GM23338 (cell line): ENCODE measurements around the gene PDCD7. TPM values are rescaled to one million over a fixed set of nuclear protein-coding genes. Genes with fewer than 3 reads are reported as not detected.
"Not testable (repeated sequence)": the region's sequence is repeated elsewhere in the genome, so short reads cannot be mapped to it uniquely, and the experiment has no call there.

Experiments used
- ATAC-seq: fragments of 200-7000 bp; cut with Tn5 transposase; 3 replicates; pipeline ENCODE4 v1.9.1; 2020
- DNase-seq: peaks from one replicate; pipeline ENCODE4 v3.0.0-alpha.2; 2015; ENCODE audit warnings: low spot score
- H2AFZ ChIP-seq: fragments of 200-600 bp; sonication (generic); 2 replicates; pipeline ENCODE4 v1.8.0; 2016; ENCODE audit warnings: antibody characterized with exemption, mild to moderate bottlenecking, moderate library complexity
- H3F3A ChIP-seq: fragments of 200-600 bp; sonication (generic); replicated peaks from 2 replicates; pipeline ENCODE4 v1.8.0; 2017; ENCODE audit warnings: antibody characterized with exemption, mixed run types, low read depth
- H3K27ac ChIP-seq: fragments of 200-600 bp; sonication (generic); 2 replicates; pipeline ENCODE4 v1.6.1; 2016; ENCODE audit warnings: low read depth
- H3K27me3 ChIP-seq: fragments of 200-600 bp; sonication (generic); 2 replicates; pipeline ENCODE4 v1.8.0; 2016; ENCODE audit warnings: mild to moderate bottlenecking, mixed run types, moderate library complexity; ENCODE audit not compliant: insufficient read depth
- H3K36me3 ChIP-seq: fragments of 200-600 bp; sonication (generic); 2 replicates; pipeline ENCODE4 v1.8.0; 2016; ENCODE audit warnings: mild to moderate bottlenecking; ENCODE audit not compliant: insufficient read depth
- H3K4me1 ChIP-seq: fragments of 200-600 bp; sonication (generic); 2 replicates; pipeline ENCODE4 v1.8.0; 2016; ENCODE audit warnings: mild to moderate bottlenecking, moderate library complexity; ENCODE audit not compliant: insufficient read depth
- H3K4me2 ChIP-seq: fragments of 200-600 bp; sonication (generic); 2 replicates; pipeline ENCODE4 v1.7.1; 2017; ENCODE audit warnings: mixed run types
- H3K4me3 ChIP-seq: fragments of 200-600 bp; sonication (generic); 2 replicates; pipeline ENCODE4 v1.6.1; 2016; ENCODE audit warnings: mixed run types
- H3K79me2 ChIP-seq: fragments of 200-600 bp; sonication (generic); replicated peaks from 2 replicates; pipeline ENCODE4 v1.8.0; 2017; ENCODE audit warnings: mild to moderate bottlenecking; ENCODE audit not compliant: insufficient read depth
- H3K9me2 ChIP-seq: fragments of 200-600 bp; sonication (generic); 2 replicates; pipeline ENCODE4 v1.8.0; 2017; ENCODE audit not compliant: insufficient read depth
- H4K20me1 ChIP-seq: fragments of 200-600 bp; sonication (generic); replicated peaks from 2 replicates; pipeline ENCODE4 v1.8.0; 2017; ENCODE audit warnings: mild to moderate bottlenecking; ENCODE audit not compliant: insufficient read depth
- H3K27ac Mint-ChIP-seq: 2 replicates; pipeline ENCODE4 v1.8.0; 2020; ENCODE audit warnings: inconsistent platforms, mild to moderate bottlenecking, moderate library complexity, mixed read lengths
- H3K27me3 Mint-ChIP-seq: 3 replicates; pipeline ENCODE4 v1.8.0; 2022; ENCODE audit warnings: low read depth, mild to moderate bottlenecking, moderate library complexity, mixed read lengths, inconsistent platforms; ENCODE audit not compliant: insufficient read depth, poor library complexity
- H3K36me3 Mint-ChIP-seq: 3 replicates; pipeline ENCODE4 v1.8.0; 2021; ENCODE audit warnings: low read depth, mild to moderate bottlenecking, inconsistent platforms, moderate library complexity, mixed read lengths
- H3K4me1 Mint-ChIP-seq: 3 replicates; pipeline ENCODE4 v1.8.0; 2020; ENCODE audit warnings: mild to moderate bottlenecking, inconsistent platforms, mixed read lengths
- H3K4me3 Mint-ChIP-seq: 3 replicates; pipeline ENCODE4 v1.8.0; 2021; ENCODE audit warnings: moderate library complexity, mild to moderate bottlenecking, inconsistent platforms, mixed read lengths
- H3K9me3 Mint-ChIP-seq: 3 replicates; pipeline ENCODE4 v1.8.0; 2020; ENCODE audit warnings: moderate library complexity, mild to moderate bottlenecking, inconsistent platforms, mixed read lengths
- CREB1 ChIP-seq: fragments of 250-450 bp; sonication (Bioruptor Pico); IDR thresholded peaks from 2 replicates; pipeline ENCODE4 v1.5.0; 2020; ENCODE audit warnings: low read depth, mild to moderate bottlenecking, moderate library complexity
- STAT1 ChIP-seq: IDR thresholded peaks from one replicate; pipeline ENCODE4 v1.6.1; 2016; ENCODE audit warnings: antibody characterized with exemption; ENCODE audit not compliant: unreplicated experiment
- polyA plus RNA-seq: library from polyadenylated mRNA; unstranded; fragments of >200 nt; fragmentation: Nextera tagmentation; extraction: Ambion mirVana; gene quantifications from 2 replicates; pipeline ENCODE4 v1.2.1, GENCODE V29; 2016
- total RNA-seq: library from RNA; depleted of rRNA; stranded (reverse); fragments of >200 nt; shearing (Covaris generic); gene quantifications from 2 replicates; pipeline ENCODE4 v1.2.3, GENCODE V29; 2014
- TF ChIP-seq, protein P1 (sequence below), 2 experiments: fragments of 200-600 bp in 1 of 2; sonication (generic) in 1 of 2; conservative IDR thresholded peaks; 2 replicates each; pipeline versions ENCODE4 v1.5.1 to v1.6.1; 2016 to 2017; ENCODE audit warnings: antibody characterized with exemption in 2 of 2, low read depth in 2 of 2, mild to moderate bottlenecking in 2 of 2, moderate library complexity in 1 of 2
- TF ChIP-seq, protein P2 (sequence below): IDR thresholded peaks from one replicate; pipeline ENCODE4 v1.6.1; 2018; ENCODE audit warnings: antibody characterized with exemption; ENCODE audit not compliant: unreplicated experiment
- TF ChIP-seq, protein P3 (sequence below): fragments of 250-450 bp; sonication (Bioruptor Pico); IDR thresholded peaks from 2 replicates; pipeline ENCODE4 v1.5.0; 2020; ENCODE audit warnings: mild to moderate bottlenecking, moderate library complexity

PDCD7 gene
- total and polyA plus RNA-seq, 2 experiments from 2014 or later: 16.8 to 21.2 TPM

DNA sequence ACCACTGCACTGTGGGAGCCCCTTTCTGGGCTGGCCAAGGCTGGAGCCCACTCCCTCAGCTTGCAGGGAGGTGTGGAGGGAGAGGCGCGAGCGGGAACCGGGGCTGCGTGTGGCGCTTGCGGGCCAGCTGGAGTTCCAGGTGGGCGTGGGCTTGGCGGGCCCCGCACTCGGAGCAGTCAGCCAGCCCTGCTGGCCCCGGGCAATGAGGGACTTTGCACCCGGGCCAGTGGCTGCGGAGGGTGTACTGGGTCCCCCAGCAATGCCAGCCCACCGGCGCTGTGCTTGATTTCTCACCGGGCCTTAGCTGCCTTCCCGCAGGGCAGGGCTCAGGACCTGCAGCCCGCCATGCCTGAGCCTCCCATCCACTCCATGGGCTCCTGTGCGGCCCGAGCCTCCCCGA lies 58.7 kb downstream of the PDCD7 start:
- H3K79me2 ChIP-seq, H3K36me3 Mint-ChIP-seq, H3K27ac ChIP-seq, H2AFZ ChIP-seq, H4K20me1 ChIP-seq, H3K27ac Mint-ChIP-seq, DNase-seq, H3K4me3 Mint-ChIP-seq, H3F3A ChIP-seq, H3K36me3 ChIP-seq, H3K4me2 ChIP-seq, H3K9me2 ChIP-seq, H3K4me3 ChIP-seq, ATAC-seq, H3K4me1 ChIP-seq, H3K9me3 Mint-ChIP-seq, H3K27me3 ChIP-seq: not testable (repeated sequence)
- Mint-ChIP-seq H3K27me3 (peaks cover 14% of the 10 kb centered on the region), H3K4me1 (peaks cover 15% of the 10 kb centered on the region)

DNA sequence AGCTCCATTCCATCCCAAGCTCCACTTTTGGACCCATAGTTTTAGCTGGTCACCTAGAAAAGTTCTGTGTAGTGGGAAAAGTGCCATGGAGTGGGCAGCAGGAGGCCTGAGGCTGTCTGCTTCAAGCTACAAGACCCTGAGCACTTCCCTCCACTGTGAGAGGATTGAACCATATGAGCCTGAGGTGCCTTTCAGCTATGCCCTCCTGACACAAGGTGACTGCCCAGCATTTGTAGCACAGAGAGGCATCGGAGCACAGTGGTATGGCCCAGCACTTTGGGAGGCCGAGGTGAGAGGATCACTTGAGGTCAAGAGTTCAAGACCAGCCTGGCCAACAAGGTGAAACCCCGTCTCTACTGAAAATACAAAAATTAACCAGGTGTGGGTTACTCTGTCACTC lies 61.0 kb downstream of the PDCD7 start:
- Histone ChIP-seq H3K9me2 (no peaks in the 10 kb centered on the region), H3K27me3 (no peaks in the 10 kb centered on the region), H2AFZ (no peak overlapping the region), H3K36me3 (no peaks in the 10 kb centered on the region), H4K20me1 (no peaks in the 10 kb centered on the region), H3K4me1 (peaks cover 5% of the 10 kb centered on the region; the same call in 1 of the 2 replicates), H3K27ac (no peak overlapping the region), H3K4me3 (no peak overlapping the region), H3F3A (peaks cover 5% of the 10 kb centered on the region; the same call in 1 of the 2 replicates), H3K79me2 (no peaks in the 10 kb centered on the region), H3K4me2 (no peak overlapping the region)
- H3K4me3 Mint-ChIP-seq: no peak overlapping the region
- ATAC-seq (no peak), DNase-seq (no peak)
- TF ChIP-seq STAT1: no peak
- TF ChIP-seq, protein P1, sequence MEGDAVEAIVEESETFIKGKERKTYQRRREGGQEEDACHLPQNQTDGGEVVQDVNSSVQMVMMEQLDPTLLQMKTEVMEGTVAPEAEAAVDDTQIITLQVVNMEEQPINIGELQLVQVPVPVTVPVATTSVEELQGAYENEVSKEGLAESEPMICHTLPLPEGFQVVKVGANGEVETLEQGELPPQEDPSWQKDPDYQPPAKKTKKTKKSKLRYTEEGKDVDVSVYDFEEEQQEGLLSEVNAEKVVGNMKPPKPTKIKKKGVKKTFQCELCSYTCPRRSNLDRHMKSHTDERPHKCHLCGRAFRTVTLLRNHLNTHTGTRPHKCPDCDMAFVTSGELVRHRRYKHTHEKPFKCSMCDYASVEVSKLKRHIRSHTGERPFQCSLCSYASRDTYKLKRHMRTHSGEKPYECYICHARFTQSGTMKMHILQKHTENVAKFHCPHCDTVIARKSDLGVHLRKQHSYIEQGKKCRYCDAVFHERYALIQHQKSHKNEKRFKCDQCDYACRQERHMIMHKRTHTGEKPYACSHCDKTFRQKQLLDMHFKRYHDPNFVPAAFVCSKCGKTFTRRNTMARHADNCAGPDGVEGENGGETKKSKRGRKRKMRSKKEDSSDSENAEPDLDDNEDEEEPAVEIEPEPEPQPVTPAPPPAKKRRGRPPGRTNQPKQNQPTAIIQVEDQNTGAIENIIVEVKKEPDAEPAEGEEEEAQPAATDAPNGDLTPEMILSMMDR (conservative IDR thresholded peaks at IDR 0.05; ENCODE audit: low read depth in 2 of 2): no peak
- H3K4me1 Mint-ChIP-seq: peaks cover 10% of the 10 kb centered on the region
- peaks cover 13% of the 10 kb centered on the region for H3K27me3 Mint-ChIP-seq
- H3K36me3 Mint-ChIP-seq: no peaks in the 10 kb centered on the region; the same call in 2 of the 3 replicates
- no peak overlapping the region for H3K27ac Mint-ChIP-seq
- H3K9me3 Mint-ChIP-seq: peaks cover 6% of the 10 kb centered on the region; the same call in 2 of the 3 replicates

DNA sequence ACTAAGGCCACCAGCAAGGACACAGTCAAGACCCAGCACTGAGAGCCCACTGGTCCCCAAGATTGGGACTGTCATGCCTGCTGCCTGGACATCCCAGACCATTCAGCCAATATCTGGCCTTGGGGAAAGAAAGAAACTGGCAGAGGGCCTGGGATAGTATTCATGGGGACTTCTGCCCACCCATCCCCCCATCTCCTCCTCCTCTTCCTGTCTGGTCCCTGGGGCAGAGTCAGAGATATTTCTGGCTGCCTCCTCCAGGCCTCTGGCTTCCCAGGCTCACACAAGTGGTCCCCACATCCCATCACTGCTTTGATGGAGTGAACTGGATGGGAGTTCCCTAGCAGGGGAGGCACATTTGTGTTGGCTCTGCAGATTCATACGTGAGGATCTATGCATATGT lies 61.6 kb downstream of the PDCD7 start:
- no peaks in the 10 kb centered on the region for H3K36me3 ChIP-seq
- H3K27ac ChIP-seq: no peak overlapping the region
- DNase-seq: no peak
- H3K9me3 Mint-ChIP-seq: peaks cover 5% of the 10 kb centered on the region; the same call in 2 of the 3 replicates
- H3K4me3 ChIP-seq: no peak overlapping the region
- H3K79me2 ChIP-seq: no peaks in the 10 kb centered on the region
- no peak overlapping the region for H3K4me2 ChIP-seq
- H3K27me3 Mint-ChIP-seq: peaks cover 16% of the 10 kb centered on the region
- peaks cover 13% of the 10 kb centered on the region for H3K4me1 Mint-ChIP-seq
- peaks cover 5% of the 10 kb centered on the region; the same call in 1 of the 2 replicates for H3F3A ChIP-seq
- ATAC-seq: no peak
- no peak overlapping the region for H2AFZ ChIP-seq
- H3K36me3 Mint-ChIP-seq: no peaks in the 10 kb centered on the region; the same call in 2 of the 3 replicates
- H3K27ac Mint-ChIP-seq: no peak overlapping the region
- H3K4me1 ChIP-seq: peaks cover 8% of the 10 kb centered on the region
- peaks cover 5% of the 10 kb centered on the region for H3K27me3 ChIP-seq
- H4K20me1 ChIP-seq: no peaks in the 10 kb centered on the region
- no peak overlapping the region for H3K4me3 Mint-ChIP-seq
- H3K9me2 ChIP-seq: no peaks in the 10 kb centered on the region
- TF ChIP-seq, protein P2, sequence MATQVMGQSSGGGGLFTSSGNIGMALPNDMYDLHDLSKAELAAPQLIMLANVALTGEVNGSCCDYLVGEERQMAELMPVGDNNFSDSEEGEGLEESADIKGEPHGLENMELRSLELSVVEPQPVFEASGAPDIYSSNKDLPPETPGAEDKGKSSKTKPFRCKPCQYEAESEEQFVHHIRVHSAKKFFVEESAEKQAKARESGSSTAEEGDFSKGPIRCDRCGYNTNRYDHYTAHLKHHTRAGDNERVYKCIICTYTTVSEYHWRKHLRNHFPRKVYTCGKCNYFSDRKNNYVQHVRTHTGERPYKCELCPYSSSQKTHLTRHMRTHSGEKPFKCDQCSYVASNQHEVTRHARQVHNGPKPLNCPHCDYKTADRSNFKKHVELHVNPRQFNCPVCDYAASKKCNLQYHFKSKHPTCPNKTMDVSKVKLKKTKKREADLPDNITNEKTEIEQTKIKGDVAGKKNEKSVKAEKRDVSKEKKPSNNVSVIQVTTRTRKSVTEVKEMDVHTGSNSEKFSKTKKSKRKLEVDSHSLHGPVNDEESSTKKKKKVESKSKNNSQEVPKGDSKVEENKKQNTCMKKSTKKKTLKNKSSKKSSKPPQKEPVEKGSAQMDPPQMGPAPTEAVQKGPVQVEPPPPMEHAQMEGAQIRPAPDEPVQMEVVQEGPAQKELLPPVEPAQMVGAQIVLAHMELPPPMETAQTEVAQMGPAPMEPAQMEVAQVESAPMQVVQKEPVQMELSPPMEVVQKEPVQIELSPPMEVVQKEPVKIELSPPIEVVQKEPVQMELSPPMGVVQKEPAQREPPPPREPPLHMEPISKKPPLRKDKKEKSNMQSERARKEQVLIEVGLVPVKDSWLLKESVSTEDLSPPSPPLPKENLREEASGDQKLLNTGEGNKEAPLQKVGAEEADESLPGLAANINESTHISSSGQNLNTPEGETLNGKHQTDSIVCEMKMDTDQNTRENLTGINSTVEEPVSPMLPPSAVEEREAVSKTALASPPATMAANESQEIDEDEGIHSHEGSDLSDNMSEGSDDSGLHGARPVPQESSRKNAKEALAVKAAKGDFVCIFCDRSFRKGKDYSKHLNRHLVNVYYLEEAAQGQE: no peak
- TF ChIP-seq, protein P3, sequence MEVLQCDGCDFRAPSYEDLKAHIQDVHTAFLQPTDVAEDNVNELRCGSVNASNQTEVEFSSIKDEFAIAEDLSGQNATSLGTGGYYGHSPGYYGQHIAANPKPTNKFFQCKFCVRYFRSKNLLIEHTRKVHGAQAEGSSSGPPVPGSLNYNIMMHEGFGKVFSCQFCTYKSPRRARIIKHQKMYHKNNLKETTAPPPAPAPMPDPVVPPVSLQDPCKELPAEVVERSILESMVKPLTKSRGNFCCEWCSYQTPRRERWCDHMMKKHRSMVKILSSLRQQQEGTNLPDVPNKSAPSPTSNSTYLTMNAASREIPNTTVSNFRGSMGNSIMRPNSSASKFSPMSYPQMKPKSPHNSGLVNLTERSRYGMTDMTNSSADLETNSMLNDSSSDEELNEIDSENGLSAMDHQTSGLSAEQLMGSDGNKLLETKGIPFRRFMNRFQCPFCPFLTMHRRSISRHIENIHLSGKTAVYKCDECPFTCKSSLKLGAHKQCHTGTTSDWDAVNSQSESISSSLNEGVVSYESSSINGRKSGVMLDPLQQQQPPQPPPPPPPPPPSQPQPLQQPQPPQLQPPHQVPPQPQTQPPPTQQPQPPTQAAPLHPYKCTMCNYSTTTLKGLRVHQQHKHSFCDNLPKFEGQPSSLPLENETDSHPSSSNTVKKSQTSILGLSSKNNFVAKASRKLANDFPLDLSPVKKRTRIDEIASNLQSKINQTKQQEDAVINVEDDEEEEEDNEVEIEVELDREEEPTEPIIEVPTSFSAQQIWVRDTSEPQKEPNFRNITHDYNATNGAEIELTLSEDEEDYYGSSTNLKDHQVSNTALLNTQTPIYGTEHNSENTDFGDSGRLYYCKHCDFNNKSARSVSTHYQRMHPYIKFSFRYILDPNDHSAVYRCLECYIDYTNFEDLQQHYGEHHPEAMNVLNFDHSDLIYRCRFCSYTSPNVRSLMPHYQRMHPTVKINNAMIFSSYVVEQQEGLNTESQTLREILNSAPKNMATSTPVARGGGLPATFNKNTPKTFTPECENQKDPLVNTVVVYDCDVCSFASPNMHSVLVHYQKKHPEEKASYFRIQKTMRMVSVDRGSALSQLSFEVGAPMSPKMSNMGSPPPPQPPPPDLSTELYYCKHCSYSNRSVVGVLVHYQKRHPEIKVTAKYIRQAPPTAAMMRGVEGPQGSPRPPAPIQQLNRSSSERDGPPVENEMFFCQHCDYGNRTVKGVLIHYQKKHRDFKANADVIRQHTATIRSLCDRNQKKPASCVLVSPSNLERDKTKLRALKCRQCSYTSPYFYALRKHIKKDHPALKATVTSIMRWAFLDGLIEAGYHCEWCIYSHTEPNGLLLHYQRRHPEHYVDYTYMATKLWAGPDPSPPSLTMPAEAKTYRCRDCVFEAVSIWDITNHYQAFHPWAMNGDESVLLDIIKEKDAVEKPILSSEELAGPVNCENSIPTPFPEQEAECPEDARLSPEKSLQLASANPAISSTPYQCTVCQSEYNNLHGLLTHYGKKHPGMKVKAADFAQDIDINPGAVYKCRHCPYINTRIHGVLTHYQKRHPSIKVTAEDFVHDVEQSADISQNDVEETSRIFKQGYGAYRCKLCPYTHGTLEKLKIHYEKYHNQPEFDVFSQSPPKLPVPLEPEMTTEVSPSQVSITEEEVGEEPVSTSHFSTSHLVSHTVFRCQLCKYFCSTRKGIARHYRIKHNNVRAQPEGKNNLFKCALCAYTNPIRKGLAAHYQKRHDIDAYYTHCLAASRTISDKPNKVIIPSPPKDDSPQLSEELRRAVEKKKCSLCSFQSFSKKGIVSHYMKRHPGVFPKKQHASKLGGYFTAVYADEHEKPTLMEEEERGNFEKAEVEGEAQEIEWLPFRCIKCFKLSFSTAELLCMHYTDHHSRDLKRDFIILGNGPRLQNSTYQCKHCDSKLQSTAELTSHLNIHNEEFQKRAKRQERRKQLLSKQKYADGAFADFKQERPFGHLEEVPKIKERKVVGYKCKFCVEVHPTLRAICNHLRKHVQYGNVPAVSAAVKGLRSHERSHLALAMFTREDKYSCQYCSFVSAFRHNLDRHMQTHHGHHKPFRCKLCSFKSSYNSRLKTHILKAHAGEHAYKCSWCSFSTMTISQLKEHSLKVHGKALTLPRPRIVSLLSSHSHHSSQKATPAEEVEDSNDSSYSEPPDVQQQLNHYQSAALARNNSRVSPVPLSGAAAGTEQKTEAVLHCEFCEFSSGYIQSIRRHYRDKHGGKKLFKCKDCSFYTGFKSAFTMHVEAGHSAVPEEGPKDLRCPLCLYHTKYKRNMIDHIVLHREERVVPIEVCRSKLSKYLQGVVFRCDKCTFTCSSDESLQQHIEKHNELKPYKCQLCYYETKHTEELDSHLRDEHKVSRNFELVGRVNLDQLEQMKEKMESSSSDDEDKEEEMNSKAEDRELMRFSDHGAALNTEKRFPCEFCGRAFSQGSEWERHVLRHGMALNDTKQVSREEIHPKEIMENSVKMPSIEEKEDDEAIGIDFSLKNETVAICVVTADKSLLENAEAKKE (CRISPR knock-in tag): no peak
- TF ChIP-seq CREB1 (CRISPR knock-in tag): no peak
